GM12873 (cell line): ENCODE data around the gene TYSND1.

Experiments
- TF ChIP-seq, protein P1 (sequence below): IDR thresholded peaks from 2 replicates; pipeline ENCODE4 v1.5.1; 2012; ENCODE audit warnings: low read depth, mild to moderate bottlenecking, moderate library complexity, low read length, control low read depth; ENCODE audit not compliant: insufficient read depth; ENCODE audit errors: missing control alignments

TYSND1 gene

GRCh38 chr10:70147259-70147625 is 742 bp upstream of the TYSND1 start:
- TF ChIP-seq, protein P1, sequence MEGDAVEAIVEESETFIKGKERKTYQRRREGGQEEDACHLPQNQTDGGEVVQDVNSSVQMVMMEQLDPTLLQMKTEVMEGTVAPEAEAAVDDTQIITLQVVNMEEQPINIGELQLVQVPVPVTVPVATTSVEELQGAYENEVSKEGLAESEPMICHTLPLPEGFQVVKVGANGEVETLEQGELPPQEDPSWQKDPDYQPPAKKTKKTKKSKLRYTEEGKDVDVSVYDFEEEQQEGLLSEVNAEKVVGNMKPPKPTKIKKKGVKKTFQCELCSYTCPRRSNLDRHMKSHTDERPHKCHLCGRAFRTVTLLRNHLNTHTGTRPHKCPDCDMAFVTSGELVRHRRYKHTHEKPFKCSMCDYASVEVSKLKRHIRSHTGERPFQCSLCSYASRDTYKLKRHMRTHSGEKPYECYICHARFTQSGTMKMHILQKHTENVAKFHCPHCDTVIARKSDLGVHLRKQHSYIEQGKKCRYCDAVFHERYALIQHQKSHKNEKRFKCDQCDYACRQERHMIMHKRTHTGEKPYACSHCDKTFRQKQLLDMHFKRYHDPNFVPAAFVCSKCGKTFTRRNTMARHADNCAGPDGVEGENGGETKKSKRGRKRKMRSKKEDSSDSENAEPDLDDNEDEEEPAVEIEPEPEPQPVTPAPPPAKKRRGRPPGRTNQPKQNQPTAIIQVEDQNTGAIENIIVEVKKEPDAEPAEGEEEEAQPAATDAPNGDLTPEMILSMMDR: no peak

DNA sequence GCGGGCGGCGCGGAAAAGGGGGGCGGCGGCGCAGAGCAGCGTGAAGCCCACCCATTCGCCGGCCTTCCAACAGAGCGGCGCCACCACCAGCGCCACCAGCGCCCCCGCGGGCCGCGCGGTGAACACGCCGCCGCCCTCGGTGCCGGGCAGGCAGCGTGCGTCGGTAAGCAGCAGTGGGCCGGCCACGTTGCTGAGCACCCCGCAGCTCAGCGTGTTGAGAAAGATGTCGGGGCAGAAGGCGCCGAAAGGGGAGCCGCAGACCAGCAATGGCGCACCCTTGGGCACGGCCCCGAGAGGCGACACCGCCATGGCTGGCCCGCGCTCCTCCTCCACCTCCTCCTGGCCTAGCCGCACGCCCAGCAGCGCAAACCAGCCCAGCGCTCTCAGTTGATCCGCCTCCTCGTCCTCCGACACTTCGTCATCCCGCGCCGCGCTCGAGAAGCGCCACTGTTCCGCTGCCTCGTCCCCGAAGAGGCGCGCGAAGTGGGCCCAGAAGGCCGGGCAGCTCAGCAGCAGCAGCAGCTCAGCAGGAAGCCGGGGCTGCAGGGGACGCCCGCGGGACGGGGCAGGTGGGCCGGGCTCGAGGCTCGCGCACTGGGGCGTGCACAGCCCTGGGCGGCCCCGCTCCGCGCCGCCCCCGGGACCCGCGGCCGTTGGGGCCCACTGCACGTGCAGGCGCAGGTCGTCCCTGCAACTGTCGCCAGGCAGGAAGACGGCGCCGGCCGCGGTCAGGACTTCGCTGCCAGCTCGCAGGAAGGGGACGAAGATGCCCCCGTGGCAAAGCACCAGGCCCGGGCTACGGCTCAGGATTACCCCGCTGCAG is 623 bp downstream of the TYSND1 start:
- TF ChIP-seq, protein P1: peak; percentile 64

DNA sequence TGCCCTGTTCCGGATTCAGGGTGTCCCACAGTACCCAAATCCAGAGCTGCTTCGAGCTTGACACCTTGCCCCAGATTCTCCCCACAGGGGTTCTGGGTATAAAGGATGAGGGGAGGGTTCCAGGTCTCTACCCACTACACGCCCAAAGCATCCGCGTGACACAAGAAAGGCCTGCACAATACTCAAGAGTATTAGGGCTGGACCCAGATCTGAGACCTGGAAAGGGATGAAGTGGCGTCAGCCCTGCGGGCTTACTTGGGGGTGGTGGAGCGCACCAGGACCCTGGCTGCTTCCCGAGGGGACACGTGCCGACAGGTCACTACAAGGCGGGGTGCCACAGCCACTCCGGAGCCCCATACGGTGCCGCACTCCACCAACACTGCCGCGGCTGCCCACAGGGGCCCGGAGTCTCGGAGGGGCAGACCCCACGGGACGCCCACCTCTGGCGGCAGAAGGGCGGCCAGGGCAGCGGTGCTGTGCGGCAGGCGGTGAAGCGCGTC is 1.3 kb downstream of the TYSND1 start:
- TF ChIP-seq, protein P1: no peak

DNA sequence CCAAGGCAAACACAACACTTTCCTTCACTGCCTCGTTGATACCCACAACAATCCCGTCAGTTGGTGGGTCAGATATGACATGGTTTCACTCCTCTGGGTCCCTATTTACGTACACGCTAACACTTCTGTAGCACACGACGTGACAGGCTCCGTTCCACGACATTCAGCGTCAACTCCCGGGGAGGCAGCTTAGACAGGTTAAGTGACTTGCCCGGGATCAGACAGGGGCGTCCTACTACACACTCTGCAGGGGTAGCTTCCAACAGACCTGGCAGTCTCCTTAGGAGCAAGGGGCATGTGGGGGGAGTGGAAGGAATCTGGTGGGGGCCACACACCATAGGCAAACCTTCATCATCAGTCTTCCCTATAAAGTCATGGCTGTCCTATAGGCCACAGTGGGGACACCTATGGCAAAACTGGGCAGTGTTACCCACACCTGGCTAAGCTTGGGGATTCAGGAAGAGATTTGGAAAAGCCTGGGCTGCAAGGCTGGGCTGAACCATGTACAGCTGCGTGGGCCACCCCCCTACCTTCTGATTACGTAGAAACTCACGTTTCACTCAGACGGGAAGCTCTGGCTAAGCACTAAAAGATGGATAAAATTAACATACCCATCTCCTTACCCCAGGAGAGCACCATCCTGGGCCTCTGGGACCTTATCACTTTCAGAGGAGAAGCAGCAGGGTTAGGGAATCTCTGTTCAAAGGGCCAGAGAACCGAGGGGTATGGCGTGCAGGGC is 2.0 kb downstream of the TYSND1 start:
- TF ChIP-seq, protein P1: no peak

DNA sequence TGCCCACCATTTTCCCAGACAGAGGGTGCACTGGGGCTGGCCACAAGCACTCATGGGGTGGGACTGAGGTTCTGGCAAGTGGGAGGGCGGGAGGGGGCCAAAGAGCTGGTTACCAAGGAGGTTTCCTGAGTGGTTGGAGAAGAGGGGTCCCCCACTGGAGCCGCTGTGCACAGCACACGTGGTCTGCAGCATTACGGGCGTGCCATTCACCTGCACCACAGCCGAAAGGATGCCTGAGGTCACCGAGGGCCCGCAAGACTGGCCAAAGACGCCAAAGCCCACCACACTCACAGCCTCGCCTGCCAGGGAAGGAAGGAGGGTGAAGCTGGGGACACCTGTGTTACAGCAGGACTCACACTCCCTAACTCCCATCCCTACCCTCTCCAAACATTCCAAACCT is 3.9 kb downstream of the TYSND1 start:
- TF ChIP-seq, protein P1: no peak

- TF ChIP-seq, protein P1: no peak
Observed at GRCh38 chr10:70140297-70140696, 6.2 kb downstream of the TYSND1 start.

- TF ChIP-seq, protein P1: no peak
Observed at GRCh38 chr10:70139997-70140250, 6.6 kb downstream of the TYSND1 start.
